GDM1 (cell line): Measurements from ENCODE around the gene CNST.
A peak's percentile ranks its signal among the peaks of the same experiment; 100 is the strongest.

Experiments used
- DNase-seq: peaks from one replicate; lab custom pipeline; 2025; lab: John Stamatoyannopoulos, UW

Gene CNST, protein sequence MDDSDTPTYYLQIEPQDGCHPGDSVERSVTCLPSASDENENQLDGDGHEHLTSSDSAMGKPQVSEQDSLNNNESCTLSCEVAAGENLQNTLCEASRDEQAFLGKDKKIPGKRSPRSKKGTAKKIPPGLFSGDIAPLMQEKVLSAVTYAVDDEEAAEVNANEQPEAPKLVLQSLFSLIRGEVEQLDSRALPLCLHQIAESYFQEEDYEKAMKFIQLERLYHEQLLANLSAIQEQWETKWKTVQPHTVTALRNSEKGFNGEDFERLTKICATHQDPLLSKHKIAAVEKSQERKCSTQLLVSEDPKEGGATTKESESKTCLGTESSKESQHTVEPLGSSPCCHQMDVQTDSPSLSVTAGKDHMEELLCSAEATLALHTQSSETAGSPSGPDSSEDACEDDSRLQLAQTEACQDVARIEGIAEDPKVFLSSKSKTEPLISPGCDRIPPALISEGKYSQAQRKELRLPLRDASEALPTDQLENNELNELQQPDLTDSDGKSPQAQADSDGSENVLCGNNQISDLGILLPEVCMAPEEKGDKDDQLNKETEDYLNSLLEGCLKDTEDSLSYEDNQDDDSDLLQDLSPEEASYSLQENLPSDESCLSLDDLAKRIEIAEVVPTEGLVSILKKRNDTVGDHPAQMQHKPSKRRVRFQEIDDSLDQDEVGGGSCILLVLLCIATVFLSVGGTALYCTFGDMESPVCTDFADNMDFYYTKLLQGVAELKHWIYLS

DNA sequence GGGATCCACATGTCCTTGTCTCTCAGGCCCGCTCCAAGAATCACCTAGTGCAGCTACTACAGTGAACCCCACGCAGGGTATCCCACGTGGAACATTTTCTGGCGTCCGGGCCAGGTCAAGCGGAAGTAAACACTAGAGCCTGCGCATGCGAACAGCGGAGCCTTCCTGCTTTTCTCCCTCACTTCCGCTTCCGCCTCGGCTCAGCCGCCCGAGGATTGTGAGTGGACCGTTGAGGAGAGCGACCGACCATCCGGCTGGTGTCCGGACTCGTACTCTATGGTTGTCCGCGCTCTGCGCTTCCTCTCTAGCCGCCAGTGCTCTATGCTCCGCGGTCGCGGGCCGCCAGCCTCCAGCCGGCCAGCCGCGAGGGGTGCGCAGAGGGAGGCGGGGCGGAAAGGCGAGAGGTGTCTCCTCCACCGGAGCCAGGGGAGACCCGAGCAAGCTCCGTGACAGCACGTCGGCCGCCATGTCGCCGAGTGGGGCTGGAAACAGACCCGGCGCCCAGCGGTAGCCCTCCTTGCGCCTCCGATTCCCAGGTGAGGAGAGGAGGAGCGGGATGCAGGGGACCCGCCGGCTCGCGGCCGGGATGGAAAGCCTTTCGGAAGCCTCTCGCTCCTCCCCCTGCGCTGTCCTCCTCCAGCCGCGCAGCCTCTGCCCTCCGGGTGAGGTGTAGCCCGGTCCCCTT lies at the start of gene CNST, which contains the start of gene TFB2M:
Gene CNST, plus strand, starts transcription at position 329 of the 685 bp plus-strand sequence. CDS start 25,107 bp downstream, outside the sequence.
Gene TFB2M, minus strand, starts transcription at position 134 of the 685 bp plus-strand sequence. Its CDS starts 123 bp downstream, at position 11.
- peak; percentile 98 for DNase-seq

DNA sequence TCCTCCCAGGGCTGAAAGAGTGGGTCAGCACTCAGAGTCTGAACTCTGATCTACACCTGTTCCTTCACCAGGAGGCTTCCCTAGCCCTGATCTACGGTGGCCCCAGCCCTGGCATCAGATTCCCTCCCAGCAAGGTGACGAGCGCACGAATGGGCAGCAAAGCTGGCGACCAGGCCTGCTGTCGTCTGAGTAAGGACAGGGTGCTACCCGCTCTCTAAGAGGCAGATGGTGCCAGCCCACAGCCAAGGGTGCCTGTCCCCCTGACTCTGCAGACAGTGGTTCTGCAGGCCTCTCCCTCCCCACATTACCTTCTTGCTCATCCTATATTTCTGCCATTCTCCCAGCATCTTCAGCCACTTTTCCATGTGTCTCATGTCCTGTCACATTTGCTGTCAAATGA lies 48.9 kb upstream of the CNST start:
- DNase-seq: no peak

DNA sequence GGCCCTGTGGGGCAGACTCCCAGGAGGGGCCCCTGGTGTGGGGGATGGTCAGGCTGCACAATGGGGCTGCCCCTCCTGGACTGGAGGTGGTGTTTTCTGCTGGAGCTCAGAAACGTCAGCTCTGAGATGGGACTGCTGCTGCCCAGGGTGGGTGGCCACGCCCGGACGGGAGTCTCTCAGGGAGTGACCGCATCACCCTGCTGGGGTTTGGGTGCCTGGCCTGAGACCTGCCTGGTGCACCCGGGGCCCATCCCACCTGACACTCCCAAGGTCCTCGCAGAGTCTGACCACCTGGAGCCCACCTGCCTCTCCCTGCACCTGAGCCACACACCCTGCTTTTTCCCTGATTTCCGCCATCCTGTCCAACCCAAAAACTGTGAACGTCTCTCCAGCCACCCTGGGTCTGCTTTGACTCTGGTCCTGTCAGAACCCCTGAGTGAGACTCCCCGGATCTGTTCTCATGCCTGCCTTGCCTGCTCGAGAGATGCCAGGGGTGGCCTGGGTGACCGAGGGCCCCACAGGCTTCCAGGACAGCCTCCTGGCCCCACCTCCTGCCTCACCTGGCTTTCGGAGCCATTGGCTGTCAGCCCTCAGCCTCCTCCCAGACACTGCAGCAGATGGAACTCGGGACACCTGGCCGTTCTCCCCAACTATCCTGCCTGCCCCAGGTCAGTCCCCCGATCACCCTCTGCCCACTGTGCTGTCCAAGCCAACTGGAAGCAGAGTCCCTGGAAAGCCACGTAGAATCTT lies 47.6 kb upstream of the CNST start:
- DNase-seq: no peak

DNA sequence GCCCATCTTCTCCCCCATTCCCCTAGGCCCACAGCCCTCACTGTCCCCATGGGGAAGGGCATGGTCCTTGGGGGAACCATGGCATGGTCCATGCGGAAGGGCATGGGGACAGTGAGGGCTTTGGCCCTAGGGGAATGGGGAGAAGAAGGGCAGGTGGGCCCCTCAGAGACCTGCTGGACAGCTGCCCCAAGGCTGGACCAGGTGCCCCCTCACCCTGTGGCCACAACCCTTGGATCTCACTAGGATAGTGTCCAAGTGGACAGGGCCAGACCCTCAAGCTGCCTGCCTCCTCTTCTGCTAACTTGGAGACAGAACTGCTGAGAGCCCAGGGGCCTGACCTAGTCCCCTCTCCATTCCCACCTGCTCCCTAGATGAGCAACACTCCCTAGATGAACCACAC lies 46.7 kb upstream of the CNST start:
- no peak for DNase-seq

DNA sequence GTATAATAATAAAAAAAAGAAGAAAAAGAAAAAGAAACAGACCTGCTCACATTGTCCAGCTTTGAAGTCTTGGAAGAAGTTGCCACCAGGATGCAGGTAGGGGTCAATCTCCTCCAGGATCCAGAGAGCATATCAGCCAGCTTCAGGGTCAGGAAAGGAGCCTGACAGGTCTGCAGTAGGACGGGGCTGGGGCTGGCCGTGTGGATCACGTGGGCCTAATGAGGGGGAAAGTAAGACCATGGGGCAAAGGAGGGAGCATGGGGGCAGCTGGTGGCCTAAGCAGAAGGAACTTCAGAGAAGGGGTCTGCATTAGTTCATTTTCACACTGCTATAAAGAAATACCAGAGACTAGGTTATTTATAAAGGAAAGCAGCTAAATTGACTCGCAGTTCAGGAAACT lies 39.9 kb upstream of the CNST start:
- DNase-seq: no peak

DNA sequence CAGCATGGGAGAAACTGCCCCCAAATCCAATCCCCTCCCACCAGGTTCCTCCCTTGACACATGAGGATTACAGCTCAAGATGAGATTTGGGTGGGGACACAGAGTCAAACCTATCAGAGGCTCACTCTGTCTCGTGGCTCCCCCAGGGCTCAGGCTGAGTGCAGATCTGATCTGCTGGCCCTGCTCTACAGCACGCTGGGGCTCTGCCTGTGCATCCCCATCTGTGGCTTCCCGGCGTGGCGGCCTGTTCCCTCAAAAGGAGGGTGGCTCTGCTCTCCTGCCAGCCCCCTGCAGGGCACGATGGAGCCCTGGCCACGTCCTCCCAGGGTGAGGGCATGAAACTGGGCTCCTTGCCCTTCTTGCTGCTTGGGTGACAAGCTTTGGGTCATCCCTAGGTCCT lies 39.3 kb upstream of the CNST start:
- no peak for DNase-seq

DNA sequence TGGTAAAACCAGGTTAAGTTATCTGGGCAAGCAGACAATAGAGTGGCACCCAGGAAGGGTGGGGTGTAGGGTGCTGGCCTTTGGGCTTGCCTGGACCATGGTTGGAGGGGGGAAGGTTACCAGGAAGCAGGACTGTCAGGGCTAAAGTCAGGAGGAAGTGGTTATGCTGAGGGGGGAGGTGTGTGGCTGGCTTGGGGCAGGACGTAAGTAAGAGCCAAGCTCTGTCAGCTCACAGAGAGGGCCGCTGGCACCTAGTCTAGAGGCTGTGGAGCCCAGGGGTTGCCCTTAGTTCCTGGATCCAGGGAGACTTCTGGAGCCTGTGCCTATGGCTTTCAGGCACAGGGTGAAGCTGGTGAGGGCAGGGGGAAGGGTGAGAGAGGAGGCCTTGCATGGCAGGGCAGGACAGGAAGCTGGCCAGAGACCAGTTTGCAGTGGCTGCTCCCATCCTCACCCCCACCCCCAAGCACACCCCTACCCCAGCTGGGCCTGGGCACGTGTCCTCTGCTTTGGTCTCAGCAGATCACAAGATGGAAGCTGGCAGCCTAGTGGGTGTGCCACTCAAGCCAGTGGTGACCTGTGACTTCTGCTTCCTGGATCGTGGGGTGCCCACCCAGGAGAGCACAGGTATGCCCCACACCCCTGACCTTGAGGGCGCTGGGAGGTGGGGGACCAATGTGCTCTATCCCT lies 38.7 kb upstream of the CNST start:
- peak; percentile 10 for DNase-seq

DNA sequence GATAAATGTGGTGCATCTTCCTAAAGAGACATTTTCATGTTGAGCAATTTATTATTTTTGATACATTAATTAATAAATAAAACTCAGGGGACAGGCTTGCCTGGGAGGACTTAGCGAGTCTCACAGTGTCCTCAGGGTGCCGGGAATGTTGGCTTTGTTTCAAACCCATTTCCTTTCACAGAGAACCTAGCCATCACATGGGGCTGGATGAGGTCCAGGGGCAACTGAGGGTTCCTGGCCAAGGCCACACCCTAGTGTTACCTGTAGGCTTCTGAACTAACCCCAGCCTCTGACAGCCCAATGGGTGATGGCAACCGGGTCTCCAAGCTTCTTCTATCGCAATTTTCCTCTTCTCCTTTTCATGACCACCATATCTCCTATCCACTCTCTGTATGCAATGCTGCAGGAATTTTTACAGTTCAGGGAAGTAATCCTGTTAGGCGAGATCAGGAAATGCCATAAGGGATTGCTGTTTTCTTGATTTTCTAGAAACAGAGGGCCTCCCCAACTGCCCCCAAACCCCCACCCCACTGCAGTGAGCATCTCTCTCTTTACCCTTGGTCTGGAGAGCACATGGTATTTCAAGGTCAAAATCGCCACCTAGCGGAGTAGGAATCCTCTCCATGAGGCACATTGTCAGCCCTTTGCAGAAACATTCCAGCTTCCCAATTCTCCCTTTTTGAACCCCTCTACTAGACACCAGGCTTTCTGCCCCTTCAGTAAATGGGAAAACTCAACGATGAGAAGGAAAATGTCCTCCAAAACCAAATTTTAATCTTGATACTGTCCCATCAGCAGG lies 37.1 kb upstream of the CNST start:
- DNase-seq: no peak

DNA sequence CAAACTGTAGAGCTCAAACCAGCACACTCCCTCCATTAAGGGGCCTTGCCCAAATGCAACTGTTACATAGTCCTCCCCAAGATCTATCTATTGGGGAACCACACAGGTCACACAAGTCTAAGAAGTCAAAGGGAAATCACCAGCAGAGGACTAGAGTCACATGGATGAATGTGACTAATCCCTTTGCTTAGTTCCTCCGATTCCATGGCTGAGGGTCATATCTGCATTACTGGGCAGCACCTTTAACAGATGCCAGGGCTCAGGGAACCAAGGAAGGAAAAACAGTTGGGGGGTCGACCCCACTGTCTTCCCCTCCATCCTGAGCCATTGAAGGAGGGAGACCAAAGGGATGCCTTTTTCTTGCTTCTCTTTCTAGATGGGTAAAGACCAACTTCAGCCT lies 35.8 kb upstream of the CNST start:
- DNase-seq: no peak

DNA sequence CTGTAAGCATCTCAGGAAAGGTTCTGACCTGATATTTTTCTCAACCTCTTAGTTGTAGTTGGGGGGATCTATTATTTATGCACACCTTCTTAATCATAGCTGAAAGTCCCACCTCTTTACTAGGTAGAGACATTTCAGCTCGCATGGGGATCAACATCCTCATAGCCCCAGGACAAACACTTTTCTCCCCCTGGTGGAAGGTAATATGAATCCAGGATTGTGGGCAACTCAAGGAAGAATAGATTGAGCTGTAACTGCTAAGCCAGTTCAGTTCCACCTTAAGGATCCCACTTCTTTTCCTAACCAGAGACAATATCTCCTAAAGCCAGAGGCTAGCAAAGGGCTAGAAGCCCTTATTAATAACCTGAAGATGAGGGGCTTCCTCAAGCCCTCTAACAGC lies 33.7 kb upstream of the CNST start:
- DNase-seq: no peak

DNA sequence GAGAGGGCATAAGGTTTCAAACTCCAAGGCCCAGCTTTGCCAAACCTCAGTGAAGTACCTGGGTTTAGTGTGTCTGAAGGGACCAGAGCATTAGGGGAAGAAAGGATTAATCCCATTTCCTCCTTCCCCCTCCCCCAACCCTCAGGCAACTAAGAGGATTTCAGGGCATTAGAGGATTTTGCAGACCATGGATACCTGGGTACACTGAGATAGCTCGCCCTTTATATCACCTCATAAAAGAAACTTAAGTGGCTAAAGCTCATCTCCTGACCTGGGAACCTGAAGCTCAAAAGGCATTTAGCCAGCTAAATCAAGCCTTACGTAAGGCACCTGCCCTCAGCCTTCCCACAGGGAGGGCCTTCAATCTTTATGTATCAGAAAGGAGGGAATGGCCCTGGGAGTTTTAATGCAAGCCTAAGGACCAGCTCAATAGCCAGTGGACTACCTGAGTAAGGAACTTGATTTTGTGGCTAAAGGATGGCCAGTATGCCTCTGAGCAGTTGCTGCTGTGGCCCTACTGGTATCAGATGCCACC lies 32.8 kb upstream of the CNST start:
- DNase-seq: no peak

DNA sequence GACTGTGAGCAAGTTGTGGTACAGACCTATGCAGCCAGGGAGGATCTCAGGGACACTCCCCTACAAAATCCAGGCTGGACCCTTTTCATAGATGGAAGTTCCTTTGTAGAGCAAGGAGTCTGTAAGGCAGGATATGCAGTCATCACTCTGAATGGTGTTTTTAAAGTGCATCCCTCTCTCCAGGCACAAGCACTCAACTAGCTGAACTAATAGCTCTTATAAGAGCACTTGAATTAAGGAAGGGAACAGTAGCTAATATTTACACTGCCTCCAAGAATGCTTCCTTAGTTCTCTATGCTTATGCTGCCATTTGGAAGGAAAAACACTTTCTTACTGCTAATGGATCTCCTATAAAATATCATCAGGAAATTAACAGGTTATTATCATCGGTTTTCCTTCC lies 32.1 kb upstream of the CNST start:
- no peak for DNase-seq

DNA sequence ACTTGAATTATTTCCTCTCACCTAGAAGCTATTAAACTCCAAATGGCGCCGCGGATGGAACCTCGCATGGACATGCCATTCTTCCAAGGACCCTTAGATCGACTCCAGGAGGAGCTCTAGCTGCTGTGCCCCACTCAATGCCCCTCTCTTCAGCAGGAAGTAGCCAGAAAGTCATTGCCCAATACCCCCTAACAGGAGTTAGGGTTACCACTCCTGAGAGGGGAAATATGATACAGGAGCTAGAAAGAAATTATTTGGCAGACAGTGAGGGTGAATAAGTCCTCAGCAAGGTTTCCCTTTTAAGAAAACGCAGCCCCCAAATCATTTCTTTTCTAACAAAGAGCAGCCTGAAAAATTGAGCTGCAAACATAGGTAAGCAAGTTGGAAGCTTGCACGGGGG lies 28.8 kb upstream of the CNST start:
- DNase-seq: no peak

DNA sequence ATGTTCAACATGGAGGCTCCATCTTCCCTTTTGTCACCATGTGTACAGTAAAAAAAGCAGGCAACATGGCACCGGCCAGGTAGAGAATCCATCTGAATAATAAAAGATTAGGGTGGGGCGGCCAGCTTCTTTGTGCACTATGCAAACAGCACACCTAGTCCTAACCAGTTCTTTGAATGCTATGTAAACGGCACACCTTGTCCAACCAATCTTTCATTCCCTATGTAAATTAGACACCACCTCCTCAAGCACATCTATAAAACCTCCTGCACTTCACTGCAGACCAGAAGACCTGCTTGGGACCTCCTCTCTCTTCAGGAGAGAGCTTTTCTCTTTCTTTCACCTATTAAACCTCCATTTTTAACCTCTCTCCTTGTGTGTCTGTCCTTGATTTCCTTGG lies 28.4 kb upstream of the CNST start:
- DNase-seq: no peak

DNA sequence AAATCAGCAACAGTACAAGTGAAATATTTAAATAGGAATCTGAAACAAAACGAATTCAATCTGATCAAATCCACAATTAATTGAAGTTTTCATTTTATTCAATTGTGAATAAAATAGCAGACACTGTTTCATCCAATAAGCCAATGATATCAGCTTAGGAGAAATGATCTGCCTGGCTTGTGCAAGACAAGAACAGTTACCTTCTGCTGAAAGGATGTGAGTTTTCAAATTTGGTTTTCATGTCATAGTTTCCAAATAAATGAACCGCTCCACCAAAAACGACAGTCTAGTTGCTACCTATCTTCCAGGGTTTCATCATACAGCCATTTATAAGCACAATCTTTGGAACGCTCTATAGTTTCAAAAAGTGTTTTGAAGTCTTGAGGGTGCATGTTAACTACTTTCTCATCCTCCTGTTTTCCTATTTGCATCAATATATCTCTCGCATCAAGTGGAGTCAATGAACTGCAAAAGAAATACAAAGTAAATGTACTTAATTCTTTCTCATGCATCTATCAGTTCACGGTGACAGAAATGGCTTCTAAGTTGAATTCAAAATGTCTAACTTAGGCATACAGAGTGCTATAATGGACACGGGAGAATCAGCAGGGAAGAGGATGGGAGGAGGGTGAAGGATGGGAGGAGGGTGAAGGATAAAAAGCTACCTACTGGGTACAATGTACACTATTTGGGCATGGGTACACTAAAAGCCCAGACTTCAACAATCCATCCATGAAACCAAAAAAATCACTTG lies 25.3 kb upstream of the CNST start:
- no peak for DNase-seq

DNA sequence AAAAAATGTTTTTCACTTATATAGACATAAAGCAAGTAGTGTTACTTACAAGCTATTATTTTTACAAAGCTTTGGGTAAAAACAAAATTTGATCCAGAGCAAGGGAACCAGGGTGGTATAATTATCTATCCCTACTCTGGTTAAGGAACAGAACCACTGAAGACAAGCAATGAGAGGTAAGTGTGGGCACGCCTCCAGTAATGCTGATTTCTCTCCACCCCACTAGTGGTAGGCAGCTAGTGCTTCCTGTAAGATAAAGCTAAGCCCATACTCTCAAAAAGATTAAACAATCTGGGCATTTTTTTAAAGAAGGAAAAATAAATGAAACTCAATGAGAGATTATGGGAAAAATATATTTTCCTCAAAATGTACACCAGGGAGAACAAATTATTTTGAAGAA lies 22.3 kb upstream of the CNST start:
- DNase-seq: no peak

DNA sequence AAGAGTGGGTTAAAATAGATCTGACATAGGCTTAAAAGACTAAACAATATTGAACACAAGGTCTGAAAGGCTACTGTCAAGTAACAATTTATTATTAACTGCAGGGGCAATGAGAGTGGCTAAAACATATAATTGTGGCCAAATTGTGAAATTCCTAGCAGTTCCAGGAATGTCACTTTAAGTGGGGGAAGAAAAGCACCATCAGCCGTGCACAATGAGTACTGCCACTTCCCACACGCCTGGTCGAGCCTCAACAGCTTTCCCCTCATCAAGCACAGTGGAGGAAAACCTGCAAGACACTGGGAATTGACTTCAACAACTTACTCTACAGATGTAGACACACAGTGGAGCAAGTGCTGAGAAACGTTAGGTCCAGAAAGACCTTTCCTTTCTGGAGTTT lies 16.6 kb upstream of the CNST start:
- DNase-seq: no peak

DNA sequence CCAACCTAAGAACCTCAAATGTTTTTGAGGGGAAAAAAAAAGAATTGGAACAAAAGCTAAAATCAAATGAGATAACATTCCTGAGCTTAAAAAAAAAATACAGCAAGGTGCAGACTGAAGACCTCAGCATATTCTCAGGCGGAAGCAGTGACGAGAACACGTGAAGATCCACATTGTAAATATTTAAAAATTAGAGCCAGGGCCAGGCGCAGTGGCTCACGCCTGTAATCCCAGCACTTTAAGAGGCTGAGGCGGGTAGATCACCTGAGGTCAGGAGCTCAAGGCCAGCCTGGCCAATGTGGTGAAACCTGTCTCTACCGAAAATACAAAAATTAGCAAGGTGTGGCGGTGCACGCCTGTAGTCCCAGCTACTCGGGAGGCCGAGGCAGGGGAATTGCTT lies 15.9 kb upstream of the CNST start:
- DNase-seq: no peak

DNA sequence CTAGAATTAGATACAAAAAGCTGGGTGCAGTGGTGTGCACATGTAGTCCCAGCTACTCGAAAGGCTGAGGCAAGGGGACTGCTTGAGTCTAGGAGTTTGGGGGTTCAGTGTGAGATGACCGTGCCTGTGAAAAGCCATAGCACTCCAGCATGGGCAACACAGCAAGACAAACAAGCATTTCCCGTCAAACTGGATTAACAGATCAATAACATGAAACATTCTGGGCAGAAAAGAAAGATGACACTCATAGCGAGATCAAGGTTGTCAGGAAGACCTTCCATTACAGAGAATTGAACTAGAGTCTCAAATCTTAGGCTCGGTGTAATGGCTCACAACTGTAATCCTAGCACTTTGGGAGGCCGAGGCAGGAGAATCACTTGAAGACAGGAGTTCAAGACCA lies 14.1 kb upstream of the CNST start:
- DNase-seq: no peak

DNA sequence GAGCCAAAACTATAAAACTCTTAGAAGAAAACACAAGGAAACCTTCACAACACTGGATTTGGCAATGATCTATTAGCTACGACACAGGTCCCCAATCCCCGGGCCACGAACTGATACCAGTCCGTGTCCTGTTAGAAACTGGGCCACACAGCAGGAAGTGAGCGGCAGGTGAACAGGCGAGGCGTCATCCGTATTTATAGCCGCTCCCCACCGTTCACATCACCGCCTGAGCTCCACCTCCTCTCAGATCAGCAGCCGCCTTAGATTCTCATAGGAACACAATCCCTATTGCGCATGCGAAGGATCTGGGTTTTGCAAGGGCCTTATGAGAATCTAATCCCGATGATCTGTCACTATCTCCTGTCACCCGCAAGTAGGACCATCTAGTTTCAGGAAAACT lies 12.1 kb upstream of the CNST start:
- no peak for DNase-seq
